22Rv1 (cell line): ENCODE results near the gene CENATAC.

Experiments used
- ZFX ChIP-seq: fragments of 450-650 bp; IDR thresholded peaks from 2 replicates; pipeline ENCODE4 v1.6.1; 2017; ENCODE audit warnings: antibody characterized with exemption, borderline replicate concordance
- TF ChIP-seq, protein P1 (sequence below): fragments of 450-650 bp; IDR thresholded peaks from 2 replicates; pipeline ENCODE4 v1.5.1; 2017; ENCODE audit warnings: mild to moderate bottlenecking

DNA sequence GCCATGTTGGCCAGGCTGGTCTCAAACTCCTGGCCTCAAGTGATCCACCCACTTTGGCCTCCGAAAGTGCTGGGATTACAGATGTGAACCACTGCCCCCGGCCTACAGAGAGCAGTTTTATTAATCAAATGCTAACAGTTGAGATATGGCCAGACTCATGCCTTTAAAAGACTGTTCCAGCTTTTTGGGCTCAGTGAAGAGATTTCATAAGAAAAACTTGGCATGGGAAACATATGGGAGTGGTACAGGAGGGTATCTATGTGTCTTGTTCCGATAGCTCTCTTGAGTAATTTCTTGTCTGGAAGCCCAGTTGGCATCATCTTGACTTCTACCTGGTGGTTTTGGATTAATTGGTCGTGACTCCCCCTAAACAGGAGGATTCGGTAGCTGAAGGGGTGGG is 40.9 kb downstream of the CENATAC start:
- TF ChIP-seq, protein P1, sequence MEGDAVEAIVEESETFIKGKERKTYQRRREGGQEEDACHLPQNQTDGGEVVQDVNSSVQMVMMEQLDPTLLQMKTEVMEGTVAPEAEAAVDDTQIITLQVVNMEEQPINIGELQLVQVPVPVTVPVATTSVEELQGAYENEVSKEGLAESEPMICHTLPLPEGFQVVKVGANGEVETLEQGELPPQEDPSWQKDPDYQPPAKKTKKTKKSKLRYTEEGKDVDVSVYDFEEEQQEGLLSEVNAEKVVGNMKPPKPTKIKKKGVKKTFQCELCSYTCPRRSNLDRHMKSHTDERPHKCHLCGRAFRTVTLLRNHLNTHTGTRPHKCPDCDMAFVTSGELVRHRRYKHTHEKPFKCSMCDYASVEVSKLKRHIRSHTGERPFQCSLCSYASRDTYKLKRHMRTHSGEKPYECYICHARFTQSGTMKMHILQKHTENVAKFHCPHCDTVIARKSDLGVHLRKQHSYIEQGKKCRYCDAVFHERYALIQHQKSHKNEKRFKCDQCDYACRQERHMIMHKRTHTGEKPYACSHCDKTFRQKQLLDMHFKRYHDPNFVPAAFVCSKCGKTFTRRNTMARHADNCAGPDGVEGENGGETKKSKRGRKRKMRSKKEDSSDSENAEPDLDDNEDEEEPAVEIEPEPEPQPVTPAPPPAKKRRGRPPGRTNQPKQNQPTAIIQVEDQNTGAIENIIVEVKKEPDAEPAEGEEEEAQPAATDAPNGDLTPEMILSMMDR: no peak
- TF ChIP-seq ZFX: no peak
